ENCODE results near the gene HFE.

DNA sequence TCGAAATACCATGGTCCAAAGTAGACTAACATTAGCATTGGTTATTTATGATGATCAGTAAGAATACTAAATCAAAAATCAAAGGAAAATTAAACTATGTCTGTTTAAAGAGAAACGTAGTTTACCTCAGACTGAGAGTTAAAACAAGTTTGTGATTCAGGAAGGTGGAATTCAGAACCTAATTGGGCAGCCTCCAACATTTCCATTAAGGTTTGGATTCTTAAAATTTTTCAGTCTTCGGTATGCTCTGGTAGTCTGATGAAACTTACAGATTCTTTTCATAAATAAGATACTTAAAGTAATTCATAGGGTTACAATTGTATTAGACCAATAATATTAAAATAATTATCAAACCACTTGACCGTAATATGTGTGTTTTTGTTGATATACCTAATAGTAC is 18.6 kb downstream of the HFE start:
- TF ChIP-seq, protein P1, sequence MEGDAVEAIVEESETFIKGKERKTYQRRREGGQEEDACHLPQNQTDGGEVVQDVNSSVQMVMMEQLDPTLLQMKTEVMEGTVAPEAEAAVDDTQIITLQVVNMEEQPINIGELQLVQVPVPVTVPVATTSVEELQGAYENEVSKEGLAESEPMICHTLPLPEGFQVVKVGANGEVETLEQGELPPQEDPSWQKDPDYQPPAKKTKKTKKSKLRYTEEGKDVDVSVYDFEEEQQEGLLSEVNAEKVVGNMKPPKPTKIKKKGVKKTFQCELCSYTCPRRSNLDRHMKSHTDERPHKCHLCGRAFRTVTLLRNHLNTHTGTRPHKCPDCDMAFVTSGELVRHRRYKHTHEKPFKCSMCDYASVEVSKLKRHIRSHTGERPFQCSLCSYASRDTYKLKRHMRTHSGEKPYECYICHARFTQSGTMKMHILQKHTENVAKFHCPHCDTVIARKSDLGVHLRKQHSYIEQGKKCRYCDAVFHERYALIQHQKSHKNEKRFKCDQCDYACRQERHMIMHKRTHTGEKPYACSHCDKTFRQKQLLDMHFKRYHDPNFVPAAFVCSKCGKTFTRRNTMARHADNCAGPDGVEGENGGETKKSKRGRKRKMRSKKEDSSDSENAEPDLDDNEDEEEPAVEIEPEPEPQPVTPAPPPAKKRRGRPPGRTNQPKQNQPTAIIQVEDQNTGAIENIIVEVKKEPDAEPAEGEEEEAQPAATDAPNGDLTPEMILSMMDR (IDR thresholded peaks at IDR 0.05): no peak
- TF ChIP-seq POLR2AphosphoS5 (IDR thresholded peaks at IDR 0.05): no peak
- no peak for TF ChIP-seq EP300 (IDR thresholded peaks at IDR 0.05; ENCODE audit: low read depth)
